Stimulated activated CD4-positive, alpha-beta T cell treated with anti-CD3 and anti-CD28 coated beads, Interleukin-2, amount 100 ng/mL, for 4 hours (primary cell): ENCODE results near the gene MEGF11.

Experiments
- DNase-seq: peaks from one replicate; pipeline ENCODE4 v3.0.0-alpha.2; 2020; ENCODE audit warnings: low read depth

The MEGF11 gene

DNA sequence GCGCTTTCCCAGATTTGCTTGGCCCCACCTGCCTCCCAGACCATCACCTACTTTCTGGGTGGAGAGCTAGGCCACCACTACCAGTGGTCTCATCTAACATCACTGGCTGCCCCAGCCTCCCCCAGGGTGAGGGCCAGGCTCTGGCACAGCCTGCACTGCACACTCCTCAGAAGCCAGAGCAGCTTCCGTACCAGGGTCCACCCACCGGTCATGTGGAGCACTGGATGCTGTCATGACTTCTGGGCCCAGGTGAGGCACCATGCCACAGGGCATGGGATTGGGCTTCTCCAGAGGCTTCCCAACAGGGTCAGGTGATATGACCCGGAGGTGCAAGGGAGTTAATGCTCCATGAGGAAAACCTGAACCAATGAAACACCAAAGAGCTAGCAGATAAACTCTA is 14.0 kb downstream of the MEGF11 start:
- no peak for DNase-seq

GRCh38 chr15:66238318-66238717 is 15.2 kb downstream of the MEGF11 start:
- no peak for DNase-seq

DNA sequence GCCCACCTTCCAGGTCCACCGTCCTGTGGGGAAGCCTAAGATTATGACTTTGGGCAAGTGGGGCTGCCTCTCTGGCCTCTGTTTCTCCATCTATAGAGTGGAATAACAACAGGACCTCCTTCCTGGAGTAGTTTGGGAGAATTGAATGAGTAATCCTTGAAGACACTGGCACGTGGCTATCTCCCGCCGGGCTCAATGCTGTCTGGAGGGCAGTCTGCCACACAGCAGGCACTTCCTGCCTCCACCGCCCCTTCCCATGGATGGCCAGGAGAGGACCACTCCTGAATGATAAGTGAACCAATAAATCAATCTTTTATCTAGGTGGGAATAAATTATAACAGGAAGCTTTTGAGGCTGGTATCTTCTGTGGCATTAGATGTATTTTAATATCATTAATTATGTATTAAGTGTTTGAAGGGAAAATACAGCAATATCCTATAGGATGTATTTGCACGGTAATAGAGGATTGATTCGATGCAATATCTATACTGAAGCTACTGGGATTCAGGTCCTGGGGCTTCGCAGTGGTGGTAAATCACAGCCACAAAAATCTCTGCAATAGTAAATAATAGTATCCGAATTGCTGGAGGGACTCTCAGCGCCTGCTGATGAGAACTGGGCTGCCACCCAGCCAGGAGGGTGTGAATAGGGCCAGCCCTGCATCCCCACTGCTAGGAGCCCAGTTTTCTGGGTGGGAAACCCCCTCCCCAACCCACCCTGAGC is 15.9 kb downstream of the MEGF11 start:
- no peak for DNase-seq

DNA sequence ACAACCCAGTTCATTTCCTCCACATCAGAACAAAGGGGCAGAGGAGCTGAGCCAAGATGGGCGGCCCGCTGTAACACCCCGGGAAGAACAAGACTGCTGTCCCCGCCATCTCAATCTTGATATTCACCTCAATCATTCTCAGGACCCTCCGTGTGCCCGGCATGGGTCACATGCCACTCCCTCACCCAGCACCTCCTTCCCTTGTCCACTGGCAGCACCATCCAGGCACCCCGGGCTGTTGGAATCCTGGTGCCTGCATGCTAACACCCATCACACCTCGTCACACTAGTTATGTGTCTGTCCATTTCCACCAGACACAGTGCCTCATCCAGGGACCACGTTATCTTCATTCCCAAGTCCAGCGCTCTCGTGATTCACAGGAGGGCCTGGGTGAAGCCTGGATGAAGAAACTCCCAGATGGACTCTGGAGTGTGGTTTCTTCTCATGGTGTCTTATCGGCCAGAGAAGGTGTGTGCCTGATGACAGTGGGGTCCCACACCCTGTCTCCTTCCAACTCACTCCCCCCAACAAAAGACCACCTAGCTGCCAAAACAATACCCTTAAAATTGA is 16.7 kb downstream of the MEGF11 start:
- no peak for DNase-seq

- DNase-seq, result no peak
Measured at GRCh38 chr15:66235866-66236265, 17.7 kb downstream of the MEGF11 start.

DNA sequence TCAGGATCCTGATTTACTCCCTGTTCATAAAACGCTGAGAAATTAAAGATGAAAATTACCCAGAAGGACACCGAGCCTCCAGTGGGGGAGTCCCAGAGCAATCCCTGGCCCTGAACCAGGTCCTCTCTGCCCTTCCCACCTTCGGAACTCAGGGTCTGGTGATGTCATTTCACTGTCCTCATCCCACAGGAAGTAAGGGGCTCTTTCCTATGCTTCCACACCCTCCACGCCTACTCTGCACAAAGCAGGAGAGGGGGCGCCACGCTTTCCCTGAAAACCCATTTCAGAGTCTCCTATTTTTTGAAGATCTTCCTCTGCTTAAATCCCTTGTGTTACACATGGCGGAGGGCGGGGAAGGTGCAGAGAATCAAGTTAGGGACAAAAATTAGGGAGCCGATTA is 18.8 kb downstream of the MEGF11 start:
- no peak for DNase-seq

DNA sequence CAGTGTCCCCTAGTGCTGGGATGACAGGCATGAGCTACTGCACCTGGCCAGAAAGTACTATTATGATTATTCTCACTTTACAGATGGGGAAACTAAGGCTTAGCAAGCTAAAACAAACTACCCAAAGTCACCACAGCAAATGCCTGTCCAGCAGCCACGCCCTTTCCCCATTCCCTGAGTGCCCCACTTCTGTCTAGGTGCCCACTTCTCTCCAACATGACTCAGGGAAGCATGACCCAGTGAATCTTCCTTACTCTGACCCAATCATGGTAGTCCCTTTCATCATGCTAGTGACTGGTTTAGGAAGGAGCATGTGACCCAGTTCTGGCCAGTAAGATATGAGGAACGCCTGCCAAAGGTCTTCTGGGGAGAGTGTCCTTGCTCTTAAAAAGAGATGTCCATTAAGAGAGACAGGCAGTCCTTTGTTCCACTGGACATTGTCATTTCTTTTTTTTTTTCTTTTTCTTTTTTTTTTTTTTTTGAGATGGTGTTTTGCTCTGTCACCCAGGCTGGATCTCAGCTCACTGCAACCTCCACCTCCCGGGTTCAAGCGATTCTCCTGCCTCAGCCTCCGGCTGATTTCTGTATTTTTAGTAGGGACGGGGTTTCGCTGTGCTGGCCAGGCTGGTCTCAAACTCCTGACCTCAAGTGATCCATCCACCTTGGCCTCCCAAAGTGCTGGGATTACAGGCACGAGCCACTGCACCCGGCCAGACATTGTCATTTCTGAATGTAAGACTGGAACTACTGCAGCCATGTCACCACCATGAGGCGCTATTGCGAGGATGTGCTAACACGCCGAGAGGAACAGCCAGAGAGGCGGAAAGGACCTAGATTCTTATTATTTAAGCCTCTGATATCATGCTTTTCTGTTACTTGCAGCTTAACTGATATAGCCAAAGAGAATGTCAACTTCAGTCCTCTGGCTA is 19.8 kb downstream of the MEGF11 start:
- no peak for DNase-seq

GRCh38 chr15:66232267-66232625 is 21.3 kb downstream of the MEGF11 start:
- no peak for DNase-seq

- DNase-seq, result no peak
Measured at GRCh38 chr15:66231394-66232266, 21.9 kb downstream of the MEGF11 start.

DNA sequence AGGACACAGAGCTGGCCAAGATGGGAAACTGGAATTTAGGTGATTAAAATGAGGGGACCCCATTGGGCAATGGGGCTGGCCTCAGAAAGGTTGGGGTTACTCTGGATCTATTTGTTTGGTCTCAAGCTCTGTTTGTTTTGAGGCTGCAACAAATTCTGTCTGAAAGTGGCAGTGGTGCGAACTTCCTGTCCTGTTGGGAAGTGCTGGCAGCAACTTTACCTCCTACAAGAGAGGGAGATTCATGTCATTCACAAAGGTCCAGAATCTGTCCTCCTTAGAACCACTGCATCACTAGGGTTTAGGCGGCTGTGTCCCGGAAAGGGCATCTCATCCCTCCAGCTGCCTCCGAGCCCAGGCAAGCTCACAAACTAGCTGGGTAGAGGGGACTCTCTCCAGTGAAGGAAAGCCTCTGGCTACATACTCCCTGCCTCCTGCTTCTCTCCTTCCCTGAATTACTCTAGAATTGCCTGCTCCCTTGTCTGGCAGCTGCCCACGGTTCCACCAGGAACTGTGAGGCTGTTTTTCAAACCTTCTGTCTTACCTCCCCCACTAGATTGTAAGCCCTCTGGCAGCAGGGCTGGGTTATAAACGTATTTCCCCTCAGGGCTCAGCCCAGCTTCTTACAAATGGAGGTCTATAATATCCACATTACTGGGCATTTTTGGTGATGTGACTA is 23.6 kb downstream of the MEGF11 start:
- no peak for DNase-seq

GRCh38 chr15:66228807-66229735 is 24.5 kb downstream of the MEGF11 start:
- DNase-seq, result no peak

DNA sequence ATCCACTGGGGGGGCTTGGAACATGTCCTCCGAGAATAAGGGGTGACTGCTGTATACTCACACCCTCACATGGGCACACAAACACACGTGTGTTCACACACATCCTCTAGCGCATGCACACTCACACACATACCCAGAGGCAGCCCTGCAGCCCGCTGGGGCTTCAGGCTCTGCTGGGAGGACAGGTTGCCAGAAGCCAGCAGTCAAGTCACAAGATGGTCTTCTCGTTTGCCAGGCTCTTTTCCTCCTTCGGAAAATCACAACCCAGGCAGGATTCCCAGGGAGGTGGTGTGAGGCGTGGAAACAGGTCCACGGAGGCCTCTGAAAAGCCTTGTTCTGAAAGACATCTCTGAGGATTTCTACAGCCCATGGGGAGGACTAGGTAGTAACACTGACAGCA is 26.8 kb downstream of the MEGF11 start:
- DNase-seq, result no peak

DNA sequence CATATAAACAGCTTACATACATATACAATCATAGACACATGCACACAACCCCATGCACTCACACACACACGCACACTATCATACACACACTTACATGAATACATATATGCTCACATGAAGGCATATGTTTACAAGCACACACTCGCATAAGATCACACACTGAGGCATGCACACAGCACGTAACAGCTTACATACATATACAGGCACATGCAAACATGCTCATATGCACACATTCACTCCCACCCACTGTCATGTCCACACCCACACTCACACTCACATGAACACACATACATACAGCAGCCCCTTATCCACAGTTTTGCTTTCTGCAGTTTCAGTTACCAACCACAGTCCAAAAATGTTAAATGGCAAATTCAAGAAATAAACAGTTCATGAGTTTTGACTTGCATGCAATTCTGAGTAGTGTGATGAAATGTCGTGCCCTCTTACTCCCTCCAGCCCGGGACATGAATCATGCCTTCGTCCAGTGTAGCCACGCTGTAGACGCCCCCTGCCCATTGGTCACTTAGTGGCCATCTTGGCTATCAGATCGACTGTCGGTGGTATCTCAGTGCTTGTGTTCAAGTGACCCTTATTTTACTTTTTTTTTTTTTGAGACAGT is 27.8 kb downstream of the MEGF11 start:
- no peak for DNase-seq

GRCh38 chr15:66224946-66225345 is 28.6 kb downstream of the MEGF11 start:
- DNase-seq, result no peak

- DNase-seq, result no peak
Measured at GRCh38 chr15:66222273-66223198, 31.0 kb downstream of the MEGF11 start.

GRCh38 chr15:66221126-66221525 is 32.4 kb downstream of the MEGF11 start:
- no peak for DNase-seq

GRCh38 chr15:66220601-66221000 is 32.9 kb downstream of the MEGF11 start:
- DNase-seq, result no peak

DNA sequence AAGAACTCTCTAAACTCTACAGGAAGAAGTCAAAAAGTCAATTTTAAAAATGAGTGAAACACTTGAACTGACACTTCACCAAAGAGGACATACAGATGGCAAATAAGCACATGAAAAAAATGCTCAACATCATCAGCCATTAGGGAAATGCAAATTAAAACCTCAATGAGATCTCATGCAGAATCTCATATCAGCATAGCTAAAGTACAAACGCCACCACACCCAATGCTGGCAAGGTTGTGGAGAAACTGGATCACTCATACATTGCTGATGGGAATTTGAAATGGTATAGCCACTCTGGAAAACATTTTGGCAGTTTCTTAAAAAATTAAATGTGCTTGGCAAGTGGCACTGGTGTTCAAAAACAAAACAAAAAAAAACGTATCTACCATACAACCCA is 34.2 kb downstream of the MEGF11 start:
- DNase-seq, result no peak

GRCh38 chr15:66216806-66217205 is 36.7 kb downstream of the MEGF11 start:
- no peak for DNase-seq
